Keratinocyte (primary cell): ENCODE results near the gene SLC38A1. TPM values are rescaled to one million over a fixed set of nuclear protein-coding genes. Genes with fewer than 3 reads are reported as not detected.
A peak's percentile ranks its signal among the peaks of the same experiment; 100 is the strongest.

Experiments
- DNase-seq: peaks from one replicate; pipeline ENCODE4 v3.0.0-alpha.2; 2011; ENCODE audit warnings: low read depth, missing footprints, low spot score
- FAIRE-seq: peaks from 2 replicates; lab custom pipeline; 2011; peaks lifted over from hg19 to GRCh38; lab: Jason Lieb, UNC
- H2AFZ ChIP-seq: 2 replicates; pipeline ENCODE4 v1.6.0; 2012; ENCODE audit warnings: low read length, control low read depth, inconsistent platforms; ENCODE audit not compliant: control insufficient read depth
- H3K27ac ChIP-seq: 2 replicates; pipeline ENCODE4 v1.5.1; 2011; ENCODE audit warnings: low read length; ENCODE audit not compliant: control insufficient read depth, insufficient read depth
- H3K27me3 ChIP-seq: 3 replicates; pipeline ENCODE4 v1.6.0; 2011; ENCODE audit warnings: low read length; ENCODE audit not compliant: control insufficient read depth, insufficient read depth; ENCODE audit errors: extremely low read depth
- H3K36me3 ChIP-seq, 2 experiments: 2 replicates in 1 of 2; 3 replicates in 1 of 2; pipeline ENCODE4 v1.5.1; 2011; ENCODE audit warnings: low read length in 2 of 2, mild to moderate bottlenecking in 1 of 2; ENCODE audit not compliant: control insufficient read depth in 2 of 2, insufficient read depth in 2 of 2; ENCODE audit errors: extremely low read depth in 1 of 2
- H3K4me1 ChIP-seq: 3 replicates; pipeline ENCODE4 v1.5.1; 2011; ENCODE audit warnings: low read length; ENCODE audit not compliant: control insufficient read depth, insufficient read depth; ENCODE audit errors: extremely low read depth
- H3K4me2 ChIP-seq: 3 replicates; pipeline ENCODE4 v1.6.0; 2011; ENCODE audit warnings: low read depth, low read length; ENCODE audit not compliant: control insufficient read depth, insufficient read depth; ENCODE audit errors: extremely low read depth
- H3K4me3 ChIP-seq, 3 experiments: fragments of 200-600 bp in 1 of 3; sonication (generic) in 1 of 3; 2 replicates in 2 of 3; 3 replicates in 1 of 3; pipeline ENCODE4 v1.5.1; 2011 to 2016; ENCODE audit warnings: low read length in 3 of 3, mild to moderate bottlenecking in 3 of 3, control low read depth in 2 of 3, inconsistent platforms in 1 of 3, low read depth in 1 of 3, mixed read lengths in 1 of 3, mixed run types in 1 of 3, moderate library complexity in 1 of 3; ENCODE audit not compliant: control insufficient read depth in 2 of 3, insufficient read depth in 2 of 3; ENCODE audit errors: extremely low read depth in 1 of 3
- H3K79me2 ChIP-seq: 2 replicates; pipeline ENCODE4 v1.6.0; 2012; ENCODE audit warnings: low read length; ENCODE audit not compliant: control insufficient read depth, insufficient read depth
- H3K9ac ChIP-seq: 3 replicates; pipeline ENCODE4 v1.6.0; 2011; ENCODE audit warnings: low read length; ENCODE audit not compliant: control insufficient read depth, insufficient read depth; ENCODE audit errors: extremely low read depth
- H3K9me1 ChIP-seq: 3 replicates; pipeline ENCODE4 v1.6.0; 2011; ENCODE audit warnings: low read length; ENCODE audit not compliant: control insufficient read depth, insufficient read depth; ENCODE audit errors: extremely low read depth
- H3K9me3 ChIP-seq: 2 replicates; pipeline ENCODE4 v1.5.1; 2012; ENCODE audit warnings: low read depth, low read length; ENCODE audit not compliant: control insufficient read depth
- H4K20me1 ChIP-seq: 3 replicates; pipeline ENCODE4 v1.6.0; 2011; ENCODE audit warnings: low read length; ENCODE audit not compliant: control insufficient read depth, insufficient read depth; ENCODE audit errors: extremely low read depth
- EZH2 ChIP-seq: IDR thresholded peaks from one replicate; pipeline ENCODE4 v1.6.1; 2012; ENCODE audit warnings: inconsistent platforms, mild to moderate bottlenecking, low read length, moderate library complexity
- dilution Hi-C: fragments of 300-500 bp; cut with MboI; formaldehyde crosslinking; loops from one replicate; pipeline ENCODE4 v1.7.0; 2020; ENCODE audit warnings: low sequenced_read_pairs; ENCODE audit not compliant: extremely low pct_ligation_motif_present
- polyA plus RNA-seq, 5 experiments: library from polyadenylated mRNA; depleted of rRNA in 3 of 5; stranded (reverse) in 3 of 5; stranded (forward) in 1 of 5; unstranded in 1 of 5; fragments of >200 nt; gene quantifications; 1 replicate in 1 of 5; 2 replicates in 3 of 5; 3 replicates in 1 of 5; pipeline versions ENCODE4 v1.2.1 to v1.2.3, GENCODE V29; 2011 to 2012; ENCODE audit warnings: missing spikeins in 2 of 5, low read depth in 1 of 5, low replicate concordance in 1 of 5
- TF ChIP-seq, protein P1 (sequence below), 3 experiments: IDR thresholded peaks in 1 of 3; conservative IDR thresholded peaks in 1 of 3; optimal IDR thresholded peaks in 1 of 3; 2 replicates in 2 of 3; 3 replicates in 1 of 3; pipeline versions ENCODE3 to v1.5.1; 2011; ENCODE audit warnings: low read length in 3 of 3, mild to moderate bottlenecking in 3 of 3, moderate library complexity in 2 of 3, control low read depth in 1 of 3, inconsistent platforms in 1 of 3; ENCODE audit not compliant: insufficient read depth in 2 of 3; ENCODE audit errors: extremely low read depth in 1 of 3

The SLC38A1 gene
- polyA plus RNA-seq, 1 donor (not counting 4 experiments of a cell fraction or from before 2014, with no cell fraction given): 134 TPM

DNA sequence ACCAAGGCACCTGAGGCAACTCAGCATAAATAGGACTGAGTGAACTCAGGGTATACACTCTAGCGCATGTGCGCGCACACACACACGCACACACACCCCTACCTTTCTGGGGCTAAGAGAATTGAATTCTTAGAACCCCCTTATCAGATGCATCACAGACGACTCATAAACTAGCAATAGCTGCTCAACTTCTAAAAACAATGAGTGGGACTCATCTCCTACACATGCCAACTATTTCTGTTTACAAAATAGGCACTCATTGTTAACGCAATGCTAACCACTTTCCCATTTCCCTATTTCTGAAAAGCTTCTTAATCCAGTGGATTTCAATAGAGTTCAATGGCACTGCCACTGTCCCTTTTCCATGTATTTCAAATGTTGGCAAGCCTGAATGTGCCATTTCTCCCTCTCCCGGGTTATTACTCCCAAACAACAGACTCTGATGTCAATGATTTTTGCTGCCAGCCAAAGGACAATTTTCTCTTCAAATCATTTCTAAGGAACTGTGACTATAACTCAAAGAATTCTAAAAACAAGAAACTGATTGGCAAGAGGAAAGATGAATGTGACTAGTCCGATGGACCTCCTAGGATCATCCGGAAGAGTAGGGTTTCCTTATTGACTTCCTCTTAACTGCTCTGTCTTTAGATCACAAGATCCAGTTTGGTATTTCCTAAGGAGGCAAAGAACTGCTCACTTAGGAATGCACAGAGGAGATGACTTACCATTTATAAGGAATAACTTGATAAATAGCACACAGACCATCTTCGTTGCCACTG, 48.8 kb downstream of the SLC38A1 start:
- Histone ChIP-seq H3K27me3 (no peaks in the 10 kb centered on the region), H3K27ac (peak overlapping the region; percentile 89), H3K9me3 (no peaks in the 10 kb centered on the region), H3K4me3 (peak overlapping the region in 1 of 3 experiments; percentile 14), H3K4me2 (peak overlapping the region; percentile 68), H4K20me1 (peaks cover 17% of the 10 kb centered on the region), H3K4me1 (peaks cover 54% of the 10 kb centered on the region), H3K9ac (peak overlapping the region; percentile 43), H3K9me1 (peaks cover 5% of the 10 kb centered on the region), H2AFZ (no peak overlapping the region), H3K79me2 (peaks cover 50% of the 10 kb centered on the region), H3K36me3 (peaks cover 17 to 27% of the 10 kb centered on the region in 2 experiments)
- TF ChIP-seq, protein P1, sequence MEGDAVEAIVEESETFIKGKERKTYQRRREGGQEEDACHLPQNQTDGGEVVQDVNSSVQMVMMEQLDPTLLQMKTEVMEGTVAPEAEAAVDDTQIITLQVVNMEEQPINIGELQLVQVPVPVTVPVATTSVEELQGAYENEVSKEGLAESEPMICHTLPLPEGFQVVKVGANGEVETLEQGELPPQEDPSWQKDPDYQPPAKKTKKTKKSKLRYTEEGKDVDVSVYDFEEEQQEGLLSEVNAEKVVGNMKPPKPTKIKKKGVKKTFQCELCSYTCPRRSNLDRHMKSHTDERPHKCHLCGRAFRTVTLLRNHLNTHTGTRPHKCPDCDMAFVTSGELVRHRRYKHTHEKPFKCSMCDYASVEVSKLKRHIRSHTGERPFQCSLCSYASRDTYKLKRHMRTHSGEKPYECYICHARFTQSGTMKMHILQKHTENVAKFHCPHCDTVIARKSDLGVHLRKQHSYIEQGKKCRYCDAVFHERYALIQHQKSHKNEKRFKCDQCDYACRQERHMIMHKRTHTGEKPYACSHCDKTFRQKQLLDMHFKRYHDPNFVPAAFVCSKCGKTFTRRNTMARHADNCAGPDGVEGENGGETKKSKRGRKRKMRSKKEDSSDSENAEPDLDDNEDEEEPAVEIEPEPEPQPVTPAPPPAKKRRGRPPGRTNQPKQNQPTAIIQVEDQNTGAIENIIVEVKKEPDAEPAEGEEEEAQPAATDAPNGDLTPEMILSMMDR (optimal IDR thresholded peaks at IDR 0.05 in 1 of 3, IDR thresholded peaks at IDR 0.05 in 1 of 3, conservative IDR thresholded peaks at IDR 0.05 in 1 of 3; ENCODE audit: extremely low read depth in 1 of 3, insufficient read depth in 2 of 3, low read length in 3 of 3): no peak
- no peak for TF ChIP-seq EZH2
- FAIRE-seq (peak; percentile 83), DNase-seq (no peak)
- dilution Hi-C loops: no loop called here

DNA sequence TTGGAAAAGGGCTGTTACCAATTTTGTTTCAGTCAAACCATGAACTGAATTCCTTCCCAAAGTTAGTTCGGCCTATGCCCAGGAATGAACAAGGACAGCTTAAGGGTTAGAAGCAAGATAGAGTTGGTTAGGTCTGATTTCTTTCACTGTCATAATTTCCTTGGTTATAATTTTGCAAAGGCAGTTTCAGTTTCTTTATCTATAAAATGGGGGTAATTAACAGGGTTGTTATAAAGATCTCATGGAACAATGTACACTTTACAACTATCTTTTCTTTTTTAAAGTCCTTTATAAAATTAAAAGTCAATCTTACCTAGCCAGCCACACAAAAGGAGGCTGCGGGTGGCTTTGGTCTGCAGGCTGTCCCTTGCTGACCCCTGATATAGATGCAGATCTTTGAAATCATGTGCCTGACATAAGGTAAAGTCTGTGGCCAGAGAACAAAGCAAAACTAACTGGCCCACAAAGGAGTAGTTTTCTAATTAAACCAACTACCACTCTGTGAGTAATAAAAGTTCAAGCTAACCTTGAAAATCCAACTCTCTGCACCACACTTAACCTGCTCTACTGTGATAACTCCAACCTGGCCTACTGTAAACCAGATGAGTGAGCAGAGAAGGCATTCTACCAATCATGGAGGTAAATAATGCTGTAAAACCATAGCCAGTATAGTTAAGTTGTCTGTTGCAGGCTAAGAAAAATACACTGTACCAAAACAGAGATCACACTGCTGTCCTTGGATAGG, 49.5 kb downstream of the SLC38A1 start:
- DNase-seq: no peak
- no peaks in the 10 kb centered on the region for H3K9me3 ChIP-seq
- H3K36me3 ChIP-seq: peaks cover 15 to 33% of the 10 kb centered on the region in 2 experiments
- H3K27me3 ChIP-seq: no peaks in the 10 kb centered on the region
- H3K27ac ChIP-seq: peak overlapping the region; percentile 89
- no peak for FAIRE-seq
- H3K4me2 ChIP-seq: peak overlapping the region; percentile 68
- H3K79me2 ChIP-seq: peaks cover 51% of the 10 kb centered on the region
- peak overlapping the region; percentile 36 for H3K9ac ChIP-seq
- H2AFZ ChIP-seq: no peak overlapping the region
- H3K4me3 ChIP-seq: no peak overlapping the region
- H3K4me1 ChIP-seq: peaks cover 54% of the 10 kb centered on the region
- TF ChIP-seq, protein P1 (optimal IDR thresholded peaks at IDR 0.05 in 1 of 3, IDR thresholded peaks at IDR 0.05 in 1 of 3, conservative IDR thresholded peaks at IDR 0.05 in 1 of 3; ENCODE audit: extremely low read depth in 1 of 3, insufficient read depth in 2 of 3, low read length in 3 of 3): no peak
- TF ChIP-seq EZH2: no peak
- dilution Hi-C loops: no loop called here
- H4K20me1 ChIP-seq: peaks cover 22% of the 10 kb centered on the region
- H3K9me1 ChIP-seq: peaks cover 8% of the 10 kb centered on the region
